Mesodermal cell (in vitro differentiated cells): ENCODE measurements around the gene ATG12.
"Not testable (repeated sequence)": the region's sequence is repeated elsewhere in the genome, so short reads cannot be mapped to it uniquely, and the experiment has no call there.

Experiments used
- H3K27ac ChIP-seq: 2 replicates; pipeline ENCODE4 v1.7.0; 2013; ENCODE audit warnings: mild to moderate bottlenecking, low read depth, low read length, moderate library complexity; ENCODE audit not compliant: severe bottlenecking
- H3K36me3 ChIP-seq: 2 replicates; pipeline ENCODE4 v1.7.1; 2013; ENCODE audit warnings: mild to moderate bottlenecking, low read length, moderate library complexity; ENCODE audit not compliant: control insufficient read depth, insufficient read depth
- H3K4me1 ChIP-seq: one replicate; pipeline ENCODE4 v1.7.1; 2013; ENCODE audit warnings: mild to moderate bottlenecking, low read length; ENCODE audit not compliant: insufficient read depth, control insufficient read depth, poor library complexity, severe bottlenecking
- H3K4me3 ChIP-seq: 2 replicates; pipeline ENCODE4 v1.7.0; 2013; ENCODE audit warnings: low read length, control low read depth, mild to moderate bottlenecking; ENCODE audit not compliant: insufficient read depth, poor library complexity, severe bottlenecking; ENCODE audit errors: extremely low read depth
- H3K9me3 ChIP-seq: 2 replicates; pipeline ENCODE4 v1.7.1; 2013; ENCODE audit warnings: mild to moderate bottlenecking, low read length, moderate library complexity; ENCODE audit not compliant: control insufficient read depth
- WGBS, 2 experiments: methylation state at CpG; one replicate each; pipeline ENCODE4 v1.1.5; 2013; ENCODE audit warnings: missing lambda C conversion rate in 2 of 2; ENCODE audit not compliant: insufficient coverage in 2 of 2; 5-methylcytosine and 5-hydroxymethylcytosine counted together

The ATG12 gene

GRCh38 chr5:115808066-115808465 lies 33.3 kb downstream of the ATG12 start:
- H3K36me3 ChIP-seq, H3K9me3 ChIP-seq, H3K4me1 ChIP-seq, H3K27ac ChIP-seq, H3K4me3 ChIP-seq: not testable (repeated sequence)
- WGBS, 2 experiments = 100% methylated on average over 1 of the region's 2 CpGs; no CpG with 5 or more reads in 1 of the 2 experiments

DNA sequence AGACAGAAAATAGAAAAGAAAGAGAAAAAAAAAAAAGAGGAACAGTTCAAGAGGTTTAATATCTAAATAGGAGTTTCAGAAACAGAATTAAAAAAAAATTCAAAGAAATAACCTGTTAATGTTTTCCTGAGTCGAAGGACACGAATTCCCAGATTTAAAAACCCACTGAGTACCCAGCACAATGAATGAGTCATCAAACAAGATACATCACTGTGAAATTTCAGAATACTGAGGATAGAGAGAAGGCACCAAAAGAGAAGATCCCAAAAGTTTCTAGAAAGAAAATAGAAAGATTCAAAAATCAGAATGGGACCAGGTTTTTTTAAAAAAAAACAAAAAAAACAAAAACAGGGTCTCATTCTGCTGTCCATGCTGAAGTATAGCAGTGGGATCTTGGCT lies 33.7 kb downstream of the ATG12 start:
- no peaks in the 10 kb centered on the region for H3K9me3 ChIP-seq
- no peak overlapping the region for H3K4me3 ChIP-seq
- no CpG with 5 or more reads among the region's 2 CpGs for WGBS, 2 experiments
- H3K27ac ChIP-seq = no peak overlapping the region
- no peaks in the 10 kb centered on the region for H3K36me3 ChIP-seq
- H3K4me1 ChIP-seq = no peaks in the 10 kb centered on the region

DNA sequence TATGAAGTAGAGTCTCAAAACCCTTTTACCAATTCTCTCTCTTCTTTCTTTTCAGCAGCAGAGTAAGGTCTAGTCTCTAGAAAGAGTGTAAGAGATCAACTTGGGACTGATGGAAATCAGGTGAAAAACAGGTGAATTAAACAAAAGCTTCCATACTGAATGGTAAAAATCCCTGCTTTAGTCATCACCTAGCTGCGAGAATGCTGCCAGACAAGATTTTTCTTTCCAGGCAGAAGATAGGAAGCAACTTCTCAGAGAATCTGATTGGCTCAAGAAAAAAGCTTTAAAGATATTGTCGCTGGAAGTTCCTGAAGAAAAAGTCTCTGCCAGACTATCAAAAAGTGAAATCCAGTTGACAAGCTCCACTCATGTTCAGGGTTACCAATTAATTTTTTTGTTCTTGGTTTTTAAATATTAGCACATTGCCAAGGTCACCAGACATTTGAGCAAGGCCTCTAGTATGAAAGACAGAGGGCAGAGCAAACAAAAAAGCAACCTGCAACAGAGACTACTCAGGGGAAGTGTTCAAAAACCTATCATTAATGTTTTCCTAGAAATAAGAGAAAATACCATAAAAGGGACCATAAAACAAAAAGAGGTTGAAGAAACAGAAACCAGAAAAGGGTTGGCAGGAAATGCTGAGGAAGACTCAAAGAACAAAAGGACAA lies 34.2 kb downstream of the ATG12 start:
- H3K4me3 ChIP-seq = no peak overlapping the region
- 94 to 95% methylated on average over 2 of the region's 2 CpGs for WGBS, 2 experiments
- H3K9me3 ChIP-seq = no peaks in the 10 kb centered on the region
- no peaks in the 10 kb centered on the region for H3K36me3 ChIP-seq
- no peak overlapping the region for H3K27ac ChIP-seq
- no peaks in the 10 kb centered on the region for H3K4me1 ChIP-seq

GRCh38 chr5:115801984-115802383 lies 39.4 kb downstream of the ATG12 start:
- Histone ChIP-seq H3K27ac (no peak overlapping the region), H3K9me3 (no peaks in the 10 kb centered on the region), H3K4me1 (no peaks in the 10 kb centered on the region), H3K36me3 (no peaks in the 10 kb centered on the region), H3K4me3 (no peak overlapping the region)
- 60 to 100% methylated on average over 1 of the region's 1 CpG for WGBS, 2 experiments

GRCh38 chr5:115801152-115801551 lies 40.2 kb downstream of the ATG12 start:
- WGBS, 2 experiments = 86 to 100% methylated on average over 1 of the region's 2 CpGs
- H3K36me3 ChIP-seq = no peaks in the 10 kb centered on the region
- no peaks in the 10 kb centered on the region for H3K4me1 ChIP-seq
- H3K4me3 ChIP-seq = no peak overlapping the region
- H3K9me3 ChIP-seq = no peaks in the 10 kb centered on the region
- no peak overlapping the region for H3K27ac ChIP-seq

DNA sequence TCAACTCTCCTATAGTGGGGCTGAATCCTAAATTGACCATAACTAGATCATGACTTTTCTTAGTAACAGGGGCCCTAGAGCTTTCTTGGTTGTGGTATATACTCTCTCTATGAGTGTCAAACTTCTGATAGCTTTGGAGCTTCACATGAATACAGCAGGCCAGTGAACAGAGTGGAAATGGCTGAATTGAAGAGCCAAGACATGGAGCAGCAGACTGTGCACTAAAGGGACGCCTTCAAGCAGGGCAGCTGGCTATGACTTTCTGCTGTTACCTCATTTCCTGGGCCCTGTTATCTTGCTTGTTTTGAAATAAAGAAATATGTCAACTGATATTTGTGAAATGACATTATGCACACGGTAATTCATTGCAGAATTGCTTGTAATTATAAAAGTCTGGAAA lies 41.3 kb downstream of the ATG12 start:
- H3K4me1 ChIP-seq = no peaks in the 10 kb centered on the region
- WGBS, 2 experiments = 94 to 100% methylated on average over 1 to 2 of the region's 2 CpGs
- H3K36me3 ChIP-seq = no peaks in the 10 kb centered on the region
- H3K27ac ChIP-seq = no peak overlapping the region
- H3K9me3 ChIP-seq = no peaks in the 10 kb centered on the region
- no peak overlapping the region for H3K4me3 ChIP-seq

DNA sequence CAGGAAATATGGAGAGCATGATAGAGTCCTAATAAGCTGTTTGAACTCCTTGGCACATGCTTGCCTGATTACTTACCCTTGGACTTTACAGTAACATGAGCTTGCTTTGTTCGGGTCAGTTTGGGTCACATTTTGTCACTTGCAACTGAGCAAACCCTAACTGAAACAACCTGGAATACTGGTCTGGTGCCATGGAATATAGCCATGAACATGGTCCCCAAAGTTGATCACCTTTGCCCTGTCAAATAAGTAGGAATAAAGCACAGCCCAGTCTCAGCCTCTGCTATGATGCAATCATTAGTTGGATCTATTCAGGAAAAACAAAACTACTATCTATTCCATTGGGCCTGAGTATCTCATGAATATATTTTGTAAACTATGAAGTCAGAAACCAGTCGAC lies 43.1 kb downstream of the ATG12 start:
- 85 to 100% methylated on average over 1 to 2 of the region's 2 CpGs for WGBS, 2 experiments
- Histone ChIP-seq H3K27ac (no peak overlapping the region), H3K9me3 (no peaks in the 10 kb centered on the region), H3K36me3 (no peaks in the 10 kb centered on the region), H3K4me1 (no peaks in the 10 kb centered on the region), H3K4me3 (no peak overlapping the region)

DNA sequence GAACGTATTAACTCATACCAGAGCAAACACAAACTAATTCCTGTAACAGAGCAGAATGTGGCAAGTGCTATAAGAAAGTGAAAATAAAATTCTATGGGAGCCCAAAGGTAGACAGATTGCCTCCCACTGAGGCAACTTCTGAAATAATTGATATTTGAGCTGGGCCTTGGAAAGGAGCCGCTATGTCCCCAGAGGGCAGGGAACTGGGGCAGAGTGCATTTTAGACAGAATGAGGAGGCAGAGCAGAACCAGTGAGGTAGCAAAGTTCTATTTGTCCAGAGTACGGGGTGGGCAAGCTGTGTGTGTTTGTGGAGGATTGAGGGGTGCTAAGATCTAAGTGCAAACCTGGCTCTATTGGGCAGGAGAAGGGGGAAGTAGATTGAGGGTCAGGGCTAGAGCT lies 44.7 kb downstream of the ATG12 start:
- Histone ChIP-seq H3K9me3 (no peaks in the 10 kb centered on the region), H3K27ac (no peak overlapping the region), H3K36me3 (no peaks in the 10 kb centered on the region), H3K4me1 (no peaks in the 10 kb centered on the region), H3K4me3 (no peak overlapping the region)
- WGBS, 2 experiments = 100% methylated on average over 1 to 2 of the region's 3 CpGs

DNA sequence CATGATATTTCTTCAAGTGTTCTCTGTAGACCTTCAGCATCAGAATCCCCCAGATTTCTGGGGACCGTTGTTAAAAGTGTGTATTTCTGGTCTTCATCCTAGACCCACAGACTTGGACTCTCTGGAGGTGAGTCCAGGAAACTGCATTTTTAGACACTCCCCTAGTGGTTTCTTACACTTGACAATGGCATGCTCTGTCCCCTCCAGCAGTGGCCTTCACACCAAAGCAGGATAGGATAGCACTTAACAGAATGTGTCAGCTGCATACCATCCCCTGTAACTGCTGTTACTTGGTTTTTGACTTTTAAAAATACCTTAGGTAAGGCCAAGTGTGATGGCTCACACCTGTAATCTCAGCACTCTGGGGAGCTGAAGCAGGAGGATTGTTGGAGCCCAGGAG lies 45.7 kb downstream of the ATG12 start:
- 75% methylated on average over 1 of the region's 1 CpG; no CpG with 5 or more reads in 1 of the 2 experiments for WGBS, 2 experiments
- no peaks in the 10 kb centered on the region for H3K9me3 ChIP-seq
- H3K4me3 ChIP-seq = no peak overlapping the region
- no peaks in the 10 kb centered on the region for H3K4me1 ChIP-seq
- H3K36me3 ChIP-seq = no peaks in the 10 kb centered on the region
- H3K27ac ChIP-seq = no peak overlapping the region

- Histone ChIP-seq H3K9me3 (no peaks in the 10 kb centered on the region), H3K4me3 (no peak overlapping the region), H3K27ac (no peak overlapping the region), H3K36me3 (no peaks in the 10 kb centered on the region), H3K4me1 (no peaks in the 10 kb centered on the region)
- no CpG with 5 or more reads among the region's 1 CpG for whole genome bisulfite sequencing, 2 experiments
Measured at GRCh38 chr5:115788440-115788839, 52.9 kb downstream of the ATG12 start.

- Histone ChIP-seq H3K4me3 (no peak overlapping the region), H3K9me3 (no peaks in the 10 kb centered on the region), H3K36me3 (no peaks in the 10 kb centered on the region), H3K4me1 (no peaks in the 10 kb centered on the region), H3K27ac (no peak overlapping the region)
- WGBS, 2 experiments = 0% methylated on average over 1 of the region's 1 CpG; no CpG with 5 or more reads in 1 of the 2 experiments
Measured at GRCh38 chr5:115787426-115787825, 53.9 kb downstream of the ATG12 start.
